H9 (cell line): ENCODE data around the gene KRT222. TPM values are rescaled to one million over a fixed set of nuclear protein-coding genes. Genes with fewer than 3 reads are reported as not detected.

Experiments used
- DNase-seq: peaks from one replicate; pipeline ENCODE4 v3.0.0-alpha.2; 2017
- H2AFZ ChIP-seq: one replicate; pipeline ENCODE4 v1.6.1; 2013; ENCODE audit warnings: mild to moderate bottlenecking, low read length, control low read depth, moderate library complexity
- H2AK5ac ChIP-seq: 2 replicates; pipeline ENCODE4 v1.6.1; 2013; ENCODE audit warnings: low read length, control low read depth, mixed read lengths; ENCODE audit not compliant: insufficient read length
- H2BK120ac ChIP-seq: one replicate; pipeline ENCODE4 v1.6.1; 2013; ENCODE audit warnings: low read depth, mild to moderate bottlenecking, low read length, control low read depth, inconsistent platforms; ENCODE audit not compliant: poor library complexity, severe bottlenecking
- H2BK12ac ChIP-seq: 2 replicates; pipeline ENCODE4 v1.6.1; 2013; ENCODE audit warnings: low read length, control low read depth, mixed read lengths, low read depth; ENCODE audit not compliant: insufficient read length
- H2BK15ac ChIP-seq: 2 replicates; pipeline ENCODE4 v1.6.1; 2013; ENCODE audit warnings: low read depth, low read length, control low read depth
- H2BK20ac ChIP-seq: one replicate; pipeline ENCODE4 v1.6.1; 2013; ENCODE audit warnings: low read depth, mild to moderate bottlenecking, low read length, control low read depth, inconsistent platforms; ENCODE audit not compliant: poor library complexity, severe bottlenecking
- H2BK5ac ChIP-seq: 2 replicates; pipeline ENCODE4 v1.6.1; 2013; ENCODE audit warnings: low read length, control low read depth, mixed read lengths; ENCODE audit not compliant: insufficient read length
- H3K14ac ChIP-seq: 2 replicates; pipeline ENCODE4 v1.6.1; 2013; ENCODE audit warnings: low read length, control low read depth; ENCODE audit not compliant: insufficient read depth
- H3K18ac ChIP-seq: 2 replicates; pipeline ENCODE4 v1.6.1; 2013; ENCODE audit warnings: low read depth, mild to moderate bottlenecking, mixed read lengths, low read length, control low read depth; ENCODE audit not compliant: insufficient read length
- H3K23ac ChIP-seq: 2 replicates; pipeline ENCODE4 v1.6.1; 2013; ENCODE audit warnings: low read length, control low read depth, mixed read lengths, low read depth; ENCODE audit not compliant: insufficient read length
- H3K23me2 ChIP-seq: 2 replicates; pipeline ENCODE4 v1.6.1; 2013; ENCODE audit warnings: low read depth, mild to moderate bottlenecking, mixed read lengths, low read length, control low read depth; ENCODE audit not compliant: insufficient read length, poor library complexity, severe bottlenecking
- H3K27ac ChIP-seq: 2 replicates; pipeline ENCODE4 v1.5.1; 2013; ENCODE audit warnings: low read length, control low read depth, mixed read lengths, low read depth; ENCODE audit not compliant: insufficient read length
- H3K27me3 ChIP-seq: 2 replicates; pipeline ENCODE4 v1.6.1; 2013; ENCODE audit warnings: low read length, control low read depth, inconsistent platforms; ENCODE audit not compliant: insufficient read depth
- H3K4ac ChIP-seq: 2 replicates; pipeline ENCODE4 v1.6.1; 2013; ENCODE audit warnings: low read depth, mild to moderate bottlenecking, control low read depth, inconsistent platforms, low read length, moderate library complexity
- H3K4me1 ChIP-seq: 2 replicates; pipeline ENCODE4 v1.6.1; 2013; ENCODE audit warnings: low read length, control low read depth, inconsistent platforms; ENCODE audit not compliant: insufficient read depth
- H3K4me2 ChIP-seq: 2 replicates; pipeline ENCODE4 v1.6.1; 2013; ENCODE audit warnings: low read length, control low read depth, mixed read lengths; ENCODE audit not compliant: insufficient read length, insufficient read depth
- H3K56ac ChIP-seq: 2 replicates; pipeline ENCODE4 v1.6.1; 2013; ENCODE audit warnings: low read depth, mild to moderate bottlenecking, mixed read lengths, low read length, control low read depth; ENCODE audit not compliant: insufficient read length
- H3K79me1 ChIP-seq: 2 replicates; pipeline ENCODE4 v1.6.1; 2013; ENCODE audit warnings: low read depth, mild to moderate bottlenecking, moderate library complexity, low read length, control low read depth, inconsistent platforms; ENCODE audit not compliant: insufficient read depth, poor library complexity, severe bottlenecking
- H3K79me2 ChIP-seq: 2 replicates; pipeline ENCODE4 v1.6.1; 2013; ENCODE audit warnings: low read length, control low read depth, inconsistent platforms; ENCODE audit not compliant: insufficient read depth
- H3K9ac ChIP-seq: 2 replicates; pipeline ENCODE4 v1.6.1; 2013; ENCODE audit warnings: low read length, control low read depth, mixed read lengths; ENCODE audit not compliant: insufficient read length; ENCODE audit errors: extremely low read depth
- H3K9me3 ChIP-seq: one replicate; pipeline ENCODE4 v1.6.1; 2013; ENCODE audit warnings: low read depth, low read length, inconsistent platforms; ENCODE audit not compliant: control insufficient read depth
- H3T11ph ChIP-seq: one replicate; pipeline ENCODE4 v1.6.1; 2013; ENCODE audit warnings: mild to moderate bottlenecking, low read length, control low read depth, inconsistent platforms
- H4K20me1 ChIP-seq: one replicate; pipeline ENCODE4 v1.6.1; 2013; ENCODE audit not compliant: control insufficient read depth, insufficient read length, insufficient read depth
- H4K5ac ChIP-seq: 2 replicates; pipeline ENCODE4 v1.6.1; 2013; ENCODE audit warnings: low read depth, mild to moderate bottlenecking, mixed read lengths, low read length, control low read depth; ENCODE audit not compliant: insufficient read length
- H4K8ac ChIP-seq: replicated peaks from 2 replicates; pipeline ENCODE4 v1.6.1; 2013; ENCODE audit warnings: low read length, control low read depth, mixed read lengths, low read depth; ENCODE audit not compliant: insufficient read length
- H4K91ac ChIP-seq: 2 replicates; pipeline ENCODE4 v1.6.1; 2013; ENCODE audit warnings: low read depth, mild to moderate bottlenecking, moderate library complexity, mixed read lengths, low read length, control low read depth; ENCODE audit not compliant: insufficient read length
- H3K27ac Mint-ChIP-seq, 3 experiments: 2 replicates in 2 of 3; 3 replicates in 1 of 3; pipeline ENCODE4 v1.8.0; 2020 to 2021; ENCODE audit warnings: mixed read lengths in 3 of 3, mild to moderate bottlenecking in 1 of 3, moderate library complexity in 1 of 3
- H3K27me3 Mint-ChIP-seq: 2 replicates; pipeline ENCODE4 v1.8.0; 2021; ENCODE audit warnings: low read depth, mild to moderate bottlenecking, moderate library complexity, mixed read lengths
- H3K36me3 Mint-ChIP-seq, 3 experiments: 2 replicates in 2 of 3; 3 replicates in 1 of 3; pipeline ENCODE4 v1.8.0; 2020 to 2021; ENCODE audit warnings: low read depth in 3 of 3, mixed read lengths in 3 of 3; ENCODE audit not compliant: insufficient read depth in 1 of 3
- H3K4me1 Mint-ChIP-seq, 2 experiments: 2 replicates each; pipeline ENCODE4 v1.8.0; 2020; ENCODE audit warnings: mixed read lengths in 2 of 2
- H3K4me3 Mint-ChIP-seq, 2 experiments: 2 replicates in 1 of 2; 3 replicates in 1 of 2; pipeline ENCODE4 v1.8.0; 2020 to 2021; ENCODE audit warnings: mild to moderate bottlenecking in 2 of 2, mixed read lengths in 2 of 2, moderate library complexity in 1 of 2
- H3K9me3 Mint-ChIP-seq, 2 experiments: 2 replicates in 1 of 2; 3 replicates in 1 of 2; pipeline ENCODE4 v1.8.0; 2020; ENCODE audit warnings: mild to moderate bottlenecking in 2 of 2, mixed read lengths in 2 of 2, moderate library complexity in 1 of 2
- CTCF ChIP-seq: fragments of 200-600 bp; sonication (generic); conservative IDR thresholded peaks from 3 replicates; pipeline ENCODE4 v1.8.0; 2021; ENCODE audit warnings: antibody characterized with exemption, mild to moderate bottlenecking
- WGBS: extraction: QIAGEN DNeasy Blood & Tissue Kit; methylation state at CpG from one replicate; pipeline ENCODE4 v1.1.7; 2013; ENCODE audit warnings: missing lambda C conversion rate, low lambda C conversion rate, mixed read lengths; ENCODE audit not compliant: insufficient read length; ENCODE audit errors: extremely low coverage; 5-methylcytosine and 5-hydroxymethylcytosine counted together
- total RNA-seq: library from RNA; stranded (reverse); gene quantifications from 2 replicates; pipeline ENCODE4 v1.2.1, GENCODE V29; 2021

Gene KRT222
- total RNA-seq, 1 experiment from 2014 or later, result 0.13 TPM

GRCh38 chr17:40608061-40608581 lies 56.9 kb downstream of the KRT222 start:
- peaks cover 16% of the 10 kb centered on the region for H3K27me3 Mint-ChIP-seq
- Histone ChIP-seq H3K9me3 (no peaks in the 10 kb centered on the region), H3K79me2 (no peaks in the 10 kb centered on the region), H3K4me2 (no peak overlapping the region), H4K8ac (no peak overlapping the region), H3K9ac (no peak overlapping the region), H4K91ac (no peak overlapping the region), H2BK12ac (no peak overlapping the region), H2BK15ac (no peak overlapping the region), H4K5ac (no peak overlapping the region), H3K27me3 (no peaks in the 10 kb centered on the region), H3K23me2 (no peaks in the 10 kb centered on the region), H3K14ac (no peak overlapping the region), H3K56ac (no peak overlapping the region), H3K4ac (no peak overlapping the region), H2BK120ac (no peak overlapping the region), H2BK20ac (no peak overlapping the region), H3K23ac (no peak overlapping the region), H3K4me1 (peaks cover 5% of the 10 kb centered on the region; the same call in 1 of the 2 replicates), H3K79me1 (no peaks in the 10 kb centered on the region), H4K20me1 (no peaks in the 10 kb centered on the region), H3T11ph (no peak overlapping the region), H2BK5ac (no peak overlapping the region), H2AFZ (no peak overlapping the region), H3K18ac (no peak overlapping the region), H2AK5ac (no peak overlapping the region), H3K27ac (no peak overlapping the region)
- H3K27ac Mint-ChIP-seq, result no peak overlapping the region
- WGBS, result no CpG with 5 or more reads among the region's 6 CpGs
- no peak for TF ChIP-seq CTCF
- no peaks in the 10 kb centered on the region for H3K9me3 Mint-ChIP-seq
- no peaks in the 10 kb centered on the region for H3K36me3 Mint-ChIP-seq
- no peak for DNase-seq
- H3K4me3 Mint-ChIP-seq, result no peak overlapping the region
- peaks cover 13 to 20% of the 10 kb centered on the region in 2 experiments for H3K4me1 Mint-ChIP-seq
